Germinal center (tissue), 1 donor: ENCODE results near the gene CACNA1A.
"Not testable (repeated sequence)": the region's sequence is repeated elsewhere in the genome, so short reads cannot be mapped to it uniquely, and the experiment has no call there.

Source experiments
- DNase-seq: peaks from one replicate; pipeline ENCODE4 v3.0.0; 2012; ENCODE audit warnings: mixed read lengths, low spot score

Gene CACNA1A

GRCh38 chr19:13427273-13428051 is 78.8 kb downstream of the CACNA1A start:
- DNase-seq = no peak

GRCh38 chr19:13425875-13426274 is 80.4 kb downstream of the CACNA1A start:
- not testable (repeated sequence) for DNase-seq

DNA sequence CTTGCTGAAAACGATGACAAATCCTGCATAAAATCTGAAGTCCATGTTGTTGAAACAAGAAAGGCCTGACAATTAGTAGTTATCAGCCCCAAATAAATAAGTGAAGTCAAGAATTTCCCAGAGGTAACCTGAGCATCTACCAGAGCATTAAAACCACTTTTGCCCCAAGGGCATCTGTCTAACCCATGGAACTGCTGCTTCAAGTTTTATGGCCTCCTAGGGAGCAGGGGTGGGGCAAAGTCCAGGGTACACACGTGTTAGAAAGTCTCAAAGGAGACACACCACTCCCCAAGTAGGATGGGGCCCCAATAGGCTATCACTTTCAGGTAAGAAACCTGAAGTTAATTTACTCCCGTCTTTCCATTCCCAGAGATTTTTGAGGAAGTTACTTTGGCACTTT is 81.1 kb downstream of the CACNA1A start:
- DNase-seq = no peak

- no peak for DNase-seq
These were observed 85.5 kb downstream of the CACNA1A start for GRCh38 chr19:13420780-13421179.

DNA sequence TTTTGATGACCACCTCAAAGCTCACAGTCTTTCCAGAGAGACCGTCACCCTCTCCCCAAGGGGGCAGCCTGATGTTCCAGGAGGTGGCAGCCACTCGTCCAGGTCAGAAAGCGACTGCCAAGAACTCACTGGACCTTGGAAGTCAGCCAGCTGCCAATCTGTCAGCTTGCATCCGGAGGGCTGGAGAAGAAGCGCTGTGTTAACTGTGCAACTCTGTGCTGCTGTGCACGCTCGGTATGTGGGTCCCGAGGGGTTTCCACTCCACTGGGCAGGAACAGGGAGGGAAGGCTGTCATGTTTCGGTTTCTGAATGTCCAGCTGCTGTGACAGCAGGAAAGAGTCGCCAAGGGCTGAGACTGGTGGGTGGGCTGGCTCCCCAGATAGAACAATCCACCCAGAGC is 89.2 kb downstream of the CACNA1A start:
- peak; percentile 5 for DNase-seq

DNA sequence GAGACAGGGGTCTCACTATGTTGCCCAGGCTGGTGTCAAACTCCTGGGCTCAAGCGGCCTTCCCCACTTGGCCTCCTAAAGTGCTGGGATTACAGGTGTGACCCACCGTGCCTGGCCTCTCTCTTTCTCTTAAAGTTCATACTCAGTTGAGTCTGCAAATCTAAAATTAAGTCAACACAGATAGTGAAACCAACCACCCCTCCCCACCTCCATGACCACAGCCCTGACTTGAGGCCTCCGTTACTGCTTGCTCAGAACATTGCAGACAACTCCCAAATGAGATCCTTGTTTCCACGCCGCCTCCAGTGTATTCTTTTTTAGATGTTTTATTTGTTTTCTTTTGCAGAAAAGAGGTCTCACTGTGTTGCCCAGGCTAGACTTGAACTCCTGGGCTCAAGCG is 94.4 kb downstream of the CACNA1A start:
- no peak for DNase-seq

DNA sequence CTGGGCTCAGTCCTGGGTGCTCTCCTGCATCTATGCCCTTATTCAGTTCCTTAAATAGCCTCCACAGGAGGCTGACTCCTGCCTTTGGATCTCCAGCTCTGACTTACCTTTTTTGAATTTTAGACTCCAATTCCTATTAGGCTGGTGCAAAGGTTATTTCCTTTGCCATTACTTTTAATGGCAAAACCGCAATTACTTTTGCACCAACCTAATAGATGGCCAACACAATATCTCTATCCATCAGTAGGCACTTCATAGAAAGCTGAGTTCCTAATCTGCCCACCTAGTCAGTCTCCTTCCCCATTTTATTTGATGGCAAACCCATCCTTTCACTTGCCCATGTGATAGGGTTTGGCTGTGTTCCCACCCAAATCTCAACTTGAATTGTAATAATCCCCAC is 95.3 kb downstream of the CACNA1A start:
- no peak for DNase-seq

DNA sequence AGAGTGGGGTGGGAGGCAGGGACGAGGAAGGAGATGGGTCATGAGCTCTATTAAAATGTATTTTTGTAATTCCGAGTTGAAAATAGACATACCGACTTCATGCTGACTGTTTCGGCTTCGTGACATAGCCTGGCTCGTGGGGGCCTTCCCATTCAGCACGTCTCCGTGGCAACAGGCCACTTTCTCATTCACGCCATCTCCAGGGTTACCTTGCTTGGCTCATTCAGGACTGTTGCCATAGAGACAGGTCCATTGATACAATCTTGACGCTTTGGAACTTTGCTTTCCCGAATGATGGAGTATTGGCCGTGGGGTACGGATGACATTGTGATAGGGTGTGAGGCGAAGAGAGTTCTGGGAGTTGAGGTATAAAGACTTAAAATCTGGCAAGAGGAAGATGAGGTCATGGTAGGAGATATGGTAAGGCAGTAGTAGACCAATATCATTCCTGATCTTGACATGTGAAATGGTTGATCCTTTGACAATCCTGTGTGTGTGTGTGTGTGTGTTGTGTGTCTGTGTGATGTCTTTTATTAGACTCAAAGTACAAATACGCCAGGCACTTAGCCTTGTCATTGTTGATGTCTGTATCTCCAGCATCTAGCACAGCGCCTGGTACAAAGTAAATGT is 97.3 kb downstream of the CACNA1A start:
- no peak for DNase-seq

DNA sequence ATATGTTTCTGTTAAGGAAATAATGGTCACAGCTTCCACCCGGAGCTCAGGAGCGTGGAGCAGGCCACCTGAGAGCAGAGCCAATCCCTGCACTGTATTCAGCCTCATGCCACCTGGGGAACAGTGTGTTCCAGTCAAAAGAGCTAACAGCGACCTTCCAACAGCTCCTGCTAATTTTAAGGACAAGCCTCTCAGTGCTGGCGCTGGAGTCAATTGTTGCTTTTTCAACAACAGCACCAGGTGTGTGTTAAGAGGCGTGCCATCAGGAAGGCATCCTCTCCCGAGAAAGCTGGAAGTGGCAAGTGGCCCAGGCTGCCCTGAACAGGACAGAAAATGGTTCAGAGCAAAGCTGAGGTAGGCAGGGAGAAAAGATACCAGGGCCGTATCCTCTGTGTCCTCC is 102.0 kb downstream of the CACNA1A start:
- DNase-seq = no peak

- no peak for DNase-seq
These were observed 104.9 kb downstream of the CACNA1A start for GRCh38 chr19:13401388-13401787.

GRCh38 chr19:13400296-13400695 is 106.0 kb downstream of the CACNA1A start:
- DNase-seq = no peak

- DNase-seq = no peak
These were observed 106.5 kb downstream of the CACNA1A start for GRCh38 chr19:13399746-13400145.

- DNase-seq = no peak
These were observed 107.2 kb downstream of the CACNA1A start for GRCh38 chr19:13398780-13399726.

DNA sequence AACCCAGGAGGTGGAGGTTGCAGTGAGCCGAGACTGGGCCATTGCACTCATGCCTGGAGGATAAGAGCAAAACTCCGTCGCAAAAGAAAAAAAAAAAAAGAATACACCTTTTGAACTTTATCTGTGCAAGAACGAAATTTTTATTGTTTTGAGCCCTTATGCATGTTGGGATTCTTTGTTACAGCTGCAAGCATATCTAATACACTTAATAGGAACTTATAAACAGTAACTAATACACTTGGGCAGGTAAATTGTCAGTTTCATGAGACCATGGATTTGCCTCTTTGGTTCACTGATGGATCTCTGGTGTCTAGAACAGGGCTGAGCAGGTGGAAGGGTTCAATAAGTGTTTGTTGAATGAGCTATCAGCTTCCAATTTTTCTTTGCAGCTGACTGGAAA is 108.1 kb downstream of the CACNA1A start:
- DNase-seq = no peak

GRCh38 chr19:13396250-13397080 is 109.8 kb downstream of the CACNA1A start:
- DNase-seq = peak; percentile 38

DNA sequence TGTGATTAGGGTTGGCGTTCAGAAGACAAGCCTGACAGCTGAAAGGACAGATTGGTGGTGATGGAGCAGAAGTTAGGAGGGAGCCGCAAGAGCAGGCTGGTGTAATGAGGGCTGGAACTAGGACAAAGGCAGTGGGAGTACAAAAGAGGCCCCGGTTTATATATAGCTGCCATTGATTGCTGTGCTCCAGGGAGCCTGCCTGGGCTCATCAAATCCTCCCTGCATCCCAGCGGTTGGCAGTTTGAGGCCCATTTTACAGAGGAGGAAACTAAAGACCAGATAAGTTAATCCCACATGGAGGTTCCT is 123.7 kb downstream of the CACNA1A start:
- no peak for DNase-seq

- no peak for DNase-seq
These were observed 124.2 kb downstream of the CACNA1A start for GRCh38 chr19:13381827-13382632.

DNA sequence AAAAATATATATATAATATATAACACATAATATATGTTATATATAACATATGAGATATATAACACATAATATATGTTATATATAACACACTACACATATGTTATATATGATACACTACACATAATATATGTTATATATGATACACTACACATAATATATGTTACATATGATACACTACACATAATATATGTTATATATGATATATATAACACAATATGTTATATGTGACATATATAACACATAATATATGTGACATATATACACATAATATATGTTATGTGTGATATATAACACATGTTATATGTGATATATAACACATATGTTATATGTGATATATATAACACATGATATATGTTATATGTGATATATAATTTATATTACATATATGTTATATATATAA is 129.7 kb downstream of the CACNA1A start:
- no peak for DNase-seq

GRCh38 chr19:13373599-13373998 is 132.7 kb downstream of the CACNA1A start:
- DNase-seq = no peak

- no peak for DNase-seq
These were observed 135.3 kb downstream of the CACNA1A start for GRCh38 chr19:13370948-13371347.

GRCh38 chr19:13366529-13367143 is 139.6 kb downstream of the CACNA1A start:
- no peak for DNase-seq
